Stomach (tissue), 9 donors: Measurements from ENCODE around the gene WWP2. TPM values are rescaled to one million over a fixed set of nuclear protein-coding genes. Genes with fewer than 3 reads are reported as not detected.
A peak's percentile ranks its signal among the peaks of the same experiment; 100 is the strongest.

Experiments used
- DNase-seq, 2 donors: peaks; one replicate each; pipeline versions ENCODE4 v3.0.0 to v3.0.0-alpha.2; 2013 to 2019
- H3K27ac ChIP-seq, 5 donors: fragments of 200-600 bp in 4 of 5; sonication (generic) in 4 of 5; one replicate each; pipeline ENCODE4 v1.5.1; 2013 to 2019; ENCODE audit warnings: mild to moderate bottlenecking in 1 of 5, moderate library complexity in 1 of 5
- H3K27me3 ChIP-seq, 3 donors: fragments of 200-600 bp; sonication (generic); one replicate each; pipeline ENCODE4 v1.5.1; 2017 to 2019; ENCODE audit warnings: mixed run types in 1 of 3
- H3K36me3 ChIP-seq, 4 donors: fragments of 200-600 bp; sonication (generic); 1 replicate in 3 of 4; 2 replicates in 1 of 4; pipeline ENCODE4 v1.5.1; 2016 to 2019
- H3K4me1 ChIP-seq, 4 donors: fragments of 200-600 bp; sonication (generic); one replicate each; pipeline ENCODE4 v1.5.1; 2016 to 2019
- H3K4me3 ChIP-seq, 4 donors: fragments of 200-600 bp; sonication (generic) in 3 of 4; one replicate each; pipeline ENCODE4 v1.5.1; 2016 to 2019; ENCODE audit warnings: mild to moderate bottlenecking in 1 of 4
- H3K9me3 ChIP-seq, 4 donors: fragments of 200-600 bp; sonication (generic); one replicate each; pipeline ENCODE4 v1.5.1; 2016 to 2019
- EP300 ChIP-seq: sonication (generic); formaldehyde crosslinking; IDR thresholded peaks from one replicate; pipeline ENCODE4 v1.6.1; 2017; ENCODE audit warnings: antibody characterized with exemption
- POLR2A ChIP-seq, 4 donors: fragments of 450-650 bp; IDR thresholded peaks; one replicate each; pipeline ENCODE4 v1.6.1; 2016; ENCODE audit warnings: antibody characterized with exemption in 4 of 4, control low read depth in 2 of 4, mild to moderate bottlenecking in 1 of 4, moderate library complexity in 1 of 4
- POLR2AphosphoS5 ChIP-seq, 3 donors: sonication (generic); formaldehyde crosslinking; IDR thresholded peaks; one replicate each; pipeline ENCODE4 v1.6.1; 2016; ENCODE audit warnings: antibody characterized with exemption in 3 of 3
- WGBS, 5 donors: extraction: QIAGEN DNeasy Blood & Tissue Kit in 3 of 5; methylation state at CpG; one replicate each; pipeline versions ENCODE4 v1.1.5 to v1.1.7; 2013 to 2018; 5-methylcytosine and 5-hydroxymethylcytosine counted together
- intact Hi-C: fragments of 100-400 bp; cut with DNase I; formaldehyde crosslinking; loops from one replicate; pipeline ENCODE4 v1.15.1; 2023; ENCODE audit warnings: low total_unique reads
- polyA plus RNA-seq, 3 donors: library from polyadenylated mRNA; stranded (reverse); fragments of 200-250 nt; gene quantifications; one replicate each; pipeline ENCODE4 v1.2.3, GENCODE V29; 2013
- total RNA-seq, 5 donors: library from RNA; depleted of rRNA; stranded (reverse); fragments of >200 nt; gene quantifications; one replicate each; pipeline versions ENCODE4 v1.1.0 to v1.2.3, GENCODE V29; 2014 to 2016
- TF ChIP-seq, protein P1 (sequence below), 7 experiments: fragments of 450-650 bp in 4 of 7; fragments of 200-600 bp in 3 of 7; sonication (generic) in 3 of 7; IDR thresholded peaks; one replicate each; pipeline ENCODE4 v1.5.1; 2016 to 2019; ENCODE audit warnings: antibody characterized with exemption in 7 of 7, control low read depth in 2 of 7, mild to moderate bottlenecking in 1 of 7
- donor health status: healthy with polysubstance abuse.
- donor health status: Bipolar disorder and iron deficiency.
- donor health status: healthy.

WWP2 gene
- total and polyA plus RNA-seq, 8 donors = 16.0 to 442 (median 35.2) TPM

DNA sequence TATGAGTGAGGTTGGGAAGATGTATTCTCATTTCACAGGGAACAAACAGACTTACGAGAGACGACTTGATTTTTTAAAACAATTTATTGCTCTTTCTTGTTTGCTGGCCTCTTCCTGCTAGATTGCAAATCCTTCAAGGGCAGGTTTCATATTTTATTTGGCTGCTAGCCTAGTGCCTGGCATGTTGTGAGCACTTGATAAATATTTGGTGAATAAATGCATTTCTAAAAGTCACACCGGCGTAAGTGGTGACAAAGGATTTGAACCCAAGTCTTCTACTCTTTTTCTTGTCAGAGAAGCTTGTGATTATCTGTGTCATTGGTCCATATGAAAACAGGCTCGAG, 1.4 kb downstream of the WWP2 start:
- no peaks in the 10 kb centered on the region for H3K27me3 ChIP-seq
- H3K27ac ChIP-seq = peak overlapping the region; percentile 23 to 97 (median 94)
- H3K4me1 ChIP-seq = peaks cover 16 to 56% (median 38%) of the 10 kb centered on the region in 4 donors
- no peaks in the 10 kb centered on the region for H3K36me3 ChIP-seq
- no peak for TF ChIP-seq EP300
- TF ChIP-seq, protein P1, sequence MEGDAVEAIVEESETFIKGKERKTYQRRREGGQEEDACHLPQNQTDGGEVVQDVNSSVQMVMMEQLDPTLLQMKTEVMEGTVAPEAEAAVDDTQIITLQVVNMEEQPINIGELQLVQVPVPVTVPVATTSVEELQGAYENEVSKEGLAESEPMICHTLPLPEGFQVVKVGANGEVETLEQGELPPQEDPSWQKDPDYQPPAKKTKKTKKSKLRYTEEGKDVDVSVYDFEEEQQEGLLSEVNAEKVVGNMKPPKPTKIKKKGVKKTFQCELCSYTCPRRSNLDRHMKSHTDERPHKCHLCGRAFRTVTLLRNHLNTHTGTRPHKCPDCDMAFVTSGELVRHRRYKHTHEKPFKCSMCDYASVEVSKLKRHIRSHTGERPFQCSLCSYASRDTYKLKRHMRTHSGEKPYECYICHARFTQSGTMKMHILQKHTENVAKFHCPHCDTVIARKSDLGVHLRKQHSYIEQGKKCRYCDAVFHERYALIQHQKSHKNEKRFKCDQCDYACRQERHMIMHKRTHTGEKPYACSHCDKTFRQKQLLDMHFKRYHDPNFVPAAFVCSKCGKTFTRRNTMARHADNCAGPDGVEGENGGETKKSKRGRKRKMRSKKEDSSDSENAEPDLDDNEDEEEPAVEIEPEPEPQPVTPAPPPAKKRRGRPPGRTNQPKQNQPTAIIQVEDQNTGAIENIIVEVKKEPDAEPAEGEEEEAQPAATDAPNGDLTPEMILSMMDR (IDR thresholded peaks at IDR 0.05) = no peak
- TF ChIP-seq POLR2AphosphoS5 (IDR thresholded peaks at IDR 0.05) = no peak
- no peak for TF ChIP-seq POLR2A (IDR thresholded peaks at IDR 0.05)
- intact Hi-C loops = no loop called here
- H3K4me3 ChIP-seq = peak overlapping the region in 3 of 4 donors; percentile 82 to 96 (median 92)
- 14 to 32% (median 26%) methylated on average over 5 of the region's 5 CpGs for WGBS, 5 donors
- no peaks in the 10 kb centered on the region for H3K9me3 ChIP-seq
- DNase-seq = peak in 1 of 2 donors; percentile 64

DNA sequence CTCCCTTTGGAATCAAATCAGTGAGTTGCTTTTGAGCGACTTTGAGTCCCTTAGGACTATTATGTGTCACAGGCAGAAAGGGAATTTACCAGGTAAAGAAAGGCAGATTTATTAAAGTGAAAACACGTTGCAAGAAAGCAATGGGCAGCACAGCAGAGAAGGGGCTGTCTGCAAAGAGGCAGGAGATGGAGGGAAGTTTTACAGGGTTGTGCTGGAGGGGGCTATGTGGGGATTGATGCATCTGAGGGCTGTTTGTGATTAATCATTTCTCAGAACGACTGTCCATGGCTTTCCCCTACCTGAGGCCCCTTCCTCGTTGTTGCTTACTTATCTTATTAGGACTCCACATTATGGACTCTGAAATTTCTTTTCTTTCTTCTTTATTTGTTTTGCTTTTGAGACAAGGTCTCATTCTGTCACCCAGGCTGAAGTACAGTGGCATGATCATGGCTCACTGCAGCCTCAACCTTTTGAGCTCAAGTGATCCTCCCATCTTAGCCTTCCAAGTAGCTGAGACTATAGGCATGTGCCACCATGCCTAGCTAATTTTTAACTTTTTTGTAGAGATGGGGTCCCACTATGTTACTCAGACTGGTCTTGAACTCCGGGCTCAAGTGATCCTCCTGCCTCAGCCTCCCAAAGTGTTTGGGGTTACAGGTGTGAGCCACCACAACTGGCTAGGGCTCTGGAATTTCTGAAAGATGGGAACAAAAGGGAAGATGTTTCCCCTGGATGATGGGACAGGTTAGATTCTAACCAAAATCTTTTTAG, 5.5 kb downstream of the WWP2 start:
- WGBS, 5 donors = 40 to 63% (median 55%) methylated on average over 5 of the region's 5 CpGs
- Histone ChIP-seq H3K27ac (peak overlapping the region in 1 of 5 donors; percentile 1), H3K9me3 (no peaks in the 10 kb centered on the region), H3K36me3 (no peaks in the 10 kb centered on the region), H3K4me3 (no peak overlapping the region), H3K27me3 (no peaks in the 10 kb centered on the region), H3K4me1 (peaks cover 18 to 84% (median 48%) of the 10 kb centered on the region in 4 donors)
- TF ChIP-seq POLR2A (IDR thresholded peaks at IDR 0.05) = no peak
- TF ChIP-seq EP300 = no peak
- TF ChIP-seq, protein P1 (IDR thresholded peaks at IDR 0.05) = no peak
- TF ChIP-seq POLR2AphosphoS5 (IDR thresholded peaks at IDR 0.05) = no peak
- DNase-seq = no peak
- intact Hi-C loops = no loop called here

DNA sequence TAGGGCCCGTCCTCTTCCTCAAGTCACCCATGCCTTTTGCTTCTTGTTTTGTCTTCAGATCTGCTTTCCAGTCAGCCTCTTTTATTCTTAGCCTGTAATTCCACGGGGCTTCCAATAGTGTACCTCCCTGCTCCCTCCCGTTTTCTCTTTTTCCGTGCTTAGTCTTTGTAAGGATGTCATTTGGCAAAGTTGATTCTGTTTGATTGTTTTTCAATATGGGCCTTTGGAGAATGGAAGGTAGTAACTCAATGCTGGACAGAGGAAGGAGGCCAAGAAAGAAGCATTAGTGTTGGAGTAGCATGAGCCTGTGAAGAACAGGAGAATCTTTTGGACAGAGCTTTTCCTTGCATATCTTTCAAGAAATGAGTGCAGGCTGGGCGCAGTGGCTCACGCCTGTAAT, 6.5 kb downstream of the WWP2 start:
- DNase-seq = no peak
- no peaks in the 10 kb centered on the region for H3K36me3 ChIP-seq
- H3K4me3 ChIP-seq = no peak overlapping the region
- TF ChIP-seq, protein P1 (IDR thresholded peaks at IDR 0.05) = no peak
- TF ChIP-seq EP300 (no peak), POLR2AphosphoS5 (IDR thresholded peaks at IDR 0.05) (no peak), POLR2A (IDR thresholded peaks at IDR 0.05) (no peak)
- H3K4me1 ChIP-seq = peaks cover 19 to 82% (median 50%) of the 10 kb centered on the region in 4 donors
- 83 to 89% (median 87%) methylated on average over 6 of the region's 6 CpGs for WGBS, 5 donors
- H3K27me3 ChIP-seq = no peaks in the 10 kb centered on the region
- H3K9me3 ChIP-seq = no peaks in the 10 kb centered on the region
- intact Hi-C loops = no loop called here
- no peak overlapping the region for H3K27ac ChIP-seq

DNA sequence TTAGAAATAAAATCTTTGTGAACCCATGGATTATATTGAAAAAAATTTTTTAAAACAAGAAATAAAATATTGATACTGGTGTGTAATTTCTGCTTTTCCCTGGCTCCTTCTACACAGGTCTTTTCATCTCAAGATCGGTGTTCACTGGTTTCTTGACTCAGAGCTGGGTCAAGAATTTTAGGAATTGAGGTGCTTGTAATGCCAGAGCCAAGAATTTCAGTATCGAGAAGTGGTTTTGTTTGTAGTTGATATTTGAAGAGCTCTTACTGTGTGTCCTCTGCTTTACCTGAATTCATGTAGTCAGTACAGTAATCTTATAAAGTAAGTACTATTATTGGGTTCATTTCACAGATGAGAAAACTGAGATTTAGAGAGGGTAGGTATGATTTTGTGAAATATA, 7.3 kb downstream of the WWP2 start:
- H3K4me3 ChIP-seq = no peak overlapping the region
- WGBS, 5 donors = 22 to 54% (median 28%) methylated on average over 2 of the region's 2 CpGs
- DNase-seq = no peak
- no peaks in the 10 kb centered on the region for H3K9me3 ChIP-seq
- H3K27me3 ChIP-seq = no peaks in the 10 kb centered on the region
- H3K27ac ChIP-seq = no peak overlapping the region
- peaks cover 12 to 75% (median 43%) of the 10 kb centered on the region in 4 donors for H3K4me1 ChIP-seq
- H3K36me3 ChIP-seq = no peaks in the 10 kb centered on the region
- TF ChIP-seq EP300 (no peak), POLR2A (IDR thresholded peaks at IDR 0.05) (no peak), POLR2AphosphoS5 (IDR thresholded peaks at IDR 0.05) (no peak)
- TF ChIP-seq, protein P1 (IDR thresholded peaks at IDR 0.05) = no peak
- intact Hi-C loops = no loop called here
